Osteoblast (primary cell): ENCODE data around the gene SCG5. TPM values are rescaled to one million over a fixed set of nuclear protein-coding genes. Genes with fewer than 3 reads are reported as not detected.

Source experiments
- DNase-seq: peaks from one replicate; pipeline ENCODE4 v3.0.0; 2011; ENCODE audit warnings: low spot score, mixed read lengths; ENCODE audit not compliant: insufficient read length; ENCODE audit errors: missing footprints
- H2AFZ ChIP-seq: 2 replicates; pipeline ENCODE4 v1.6.0; 2011; ENCODE audit warnings: mild to moderate bottlenecking, low read length
- H3K27ac ChIP-seq: 2 replicates; pipeline ENCODE4 v1.5.1; 2011; ENCODE audit warnings: mild to moderate bottlenecking, low read depth, low read length, moderate library complexity
- H3K27me3 ChIP-seq: 2 replicates; pipeline ENCODE4 v1.6.0; 2012; ENCODE audit warnings: mild to moderate bottlenecking, control low read depth, inconsistent platforms, low read length, moderate library complexity; ENCODE audit not compliant: insufficient read depth
- H3K36me3 ChIP-seq: 2 replicates; pipeline ENCODE4 v1.5.1; 2011; ENCODE audit warnings: mild to moderate bottlenecking, low read length, control low read depth, moderate library complexity; ENCODE audit not compliant: insufficient read depth
- H3K4me1 ChIP-seq: 2 replicates; pipeline ENCODE4 v1.5.1; 2011; ENCODE audit warnings: mild to moderate bottlenecking, low read length, control low read depth, moderate library complexity; ENCODE audit not compliant: insufficient read depth
- H3K4me2 ChIP-seq: 2 replicates; pipeline ENCODE4 v1.6.0; 2011; ENCODE audit warnings: mild to moderate bottlenecking, low read length; ENCODE audit not compliant: insufficient read depth
- H3K4me3 ChIP-seq: fragments of 200-600 bp; sonication (generic); 3 replicates; pipeline ENCODE4 v1.5.1; 2012; ENCODE audit warnings: mild to moderate bottlenecking, low read length, inconsistent platforms; ENCODE audit not compliant: insufficient read depth
- H3K79me2 ChIP-seq: 2 replicates; pipeline ENCODE4 v1.6.0; 2012; ENCODE audit warnings: mild to moderate bottlenecking, low read length, control low read depth, inconsistent platforms; ENCODE audit not compliant: insufficient read depth
- H3K9me3 ChIP-seq: 2 replicates; pipeline ENCODE4 v1.5.1; 2011; ENCODE audit warnings: low read depth, low read length, control low read depth
- H4K20me1 ChIP-seq: 2 replicates; pipeline ENCODE4 v1.6.0; 2012; ENCODE audit warnings: mild to moderate bottlenecking, low read length, control low read depth; ENCODE audit not compliant: insufficient read depth
- CTCF ChIP-seq: IDR thresholded peaks from 2 replicates; pipeline ENCODE4 v1.5.1; 2011; ENCODE audit warnings: mild to moderate bottlenecking, low read depth, low read length, moderate library complexity; ENCODE audit errors: extremely low read depth
- total RNA-seq: library from RNA; depleted of rRNA; stranded (reverse); fragments of >200 nt; gene quantifications from 2 replicates; pipeline ENCODE4 v1.2.3, GENCODE V29; 2012

Gene SCG5
- total RNA-seq, 1 donor = 9.0 TPM

GRCh38 chr15:32657941-32658340 lies 16.4 kb downstream of the SCG5 start:
- Histone ChIP-seq H3K79me2 (peaks cover 2% of the 10 kb centered on the region), H3K36me3 (no peaks in the 10 kb centered on the region), H3K27me3 (no peaks in the 10 kb centered on the region), H3K9me3 (no peaks in the 10 kb centered on the region), H3K4me2 (no peak overlapping the region), H3K4me1 (peaks cover 32% of the 10 kb centered on the region), H3K27ac (peak overlapping the region; percentile 29), H4K20me1 (no peaks in the 10 kb centered on the region), H3K4me3 (no peak overlapping the region), H2AFZ (no peak overlapping the region)
- DNase-seq = no peak
- no peak for TF ChIP-seq CTCF

GRCh38 chr15:32659340-32660155 lies 18.0 kb downstream of the SCG5 start:
- peak; percentile 93 for DNase-seq
- H3K27ac ChIP-seq = peak overlapping the region; percentile 95
- H4K20me1 ChIP-seq = no peaks in the 10 kb centered on the region
- no peaks in the 10 kb centered on the region for H3K9me3 ChIP-seq
- H2AFZ ChIP-seq = no peak overlapping the region
- peaks cover 32% of the 10 kb centered on the region for H3K4me1 ChIP-seq
- H3K4me3 ChIP-seq = no peak overlapping the region
- H3K79me2 ChIP-seq = peaks cover 14% of the 10 kb centered on the region
- H3K4me2 ChIP-seq = no peak overlapping the region
- no peaks in the 10 kb centered on the region for H3K36me3 ChIP-seq
- TF ChIP-seq CTCF = peak; percentile 38
- no peaks in the 10 kb centered on the region for H3K27me3 ChIP-seq

- Histone ChIP-seq H3K79me2 (peaks cover 14% of the 10 kb centered on the region), H2AFZ (peak overlapping the region; percentile 26), H3K36me3 (no peaks in the 10 kb centered on the region), H3K27me3 (no peaks in the 10 kb centered on the region), H3K4me1 (peaks cover 14% of the 10 kb centered on the region), H4K20me1 (no peaks in the 10 kb centered on the region), H3K27ac (peak overlapping the region; percentile 40), H3K4me2 (no peak overlapping the region), H3K4me3 (no peak overlapping the region), H3K9me3 (no peaks in the 10 kb centered on the region)
- no peak for DNase-seq
- no peak for TF ChIP-seq CTCF
These were observed 22.2 kb downstream of the SCG5 start for GRCh38 chr15:32663671-32664070.

GRCh38 chr15:32664796-32665195 lies 23.3 kb downstream of the SCG5 start:
- H3K4me2 ChIP-seq = no peak overlapping the region
- peaks cover 14% of the 10 kb centered on the region for H3K4me1 ChIP-seq
- H4K20me1 ChIP-seq = no peaks in the 10 kb centered on the region
- H3K27ac ChIP-seq = no peak overlapping the region
- H3K79me2 ChIP-seq = peaks cover 14% of the 10 kb centered on the region
- DNase-seq = no peak
- TF ChIP-seq CTCF = no peak
- H3K4me3 ChIP-seq = no peak overlapping the region
- no peaks in the 10 kb centered on the region for H3K9me3 ChIP-seq
- H3K36me3 ChIP-seq = no peaks in the 10 kb centered on the region
- H3K27me3 ChIP-seq = no peaks in the 10 kb centered on the region
- H2AFZ ChIP-seq = no peak overlapping the region
